Measurements from ENCODE around the gene PCDHGB1.
"Not testable (repeated sequence)": the region's sequence is repeated elsewhere in the genome, so short reads cannot be mapped to it uniquely, and the experiment has no call there.

Gene PCDHGB1

DNA sequence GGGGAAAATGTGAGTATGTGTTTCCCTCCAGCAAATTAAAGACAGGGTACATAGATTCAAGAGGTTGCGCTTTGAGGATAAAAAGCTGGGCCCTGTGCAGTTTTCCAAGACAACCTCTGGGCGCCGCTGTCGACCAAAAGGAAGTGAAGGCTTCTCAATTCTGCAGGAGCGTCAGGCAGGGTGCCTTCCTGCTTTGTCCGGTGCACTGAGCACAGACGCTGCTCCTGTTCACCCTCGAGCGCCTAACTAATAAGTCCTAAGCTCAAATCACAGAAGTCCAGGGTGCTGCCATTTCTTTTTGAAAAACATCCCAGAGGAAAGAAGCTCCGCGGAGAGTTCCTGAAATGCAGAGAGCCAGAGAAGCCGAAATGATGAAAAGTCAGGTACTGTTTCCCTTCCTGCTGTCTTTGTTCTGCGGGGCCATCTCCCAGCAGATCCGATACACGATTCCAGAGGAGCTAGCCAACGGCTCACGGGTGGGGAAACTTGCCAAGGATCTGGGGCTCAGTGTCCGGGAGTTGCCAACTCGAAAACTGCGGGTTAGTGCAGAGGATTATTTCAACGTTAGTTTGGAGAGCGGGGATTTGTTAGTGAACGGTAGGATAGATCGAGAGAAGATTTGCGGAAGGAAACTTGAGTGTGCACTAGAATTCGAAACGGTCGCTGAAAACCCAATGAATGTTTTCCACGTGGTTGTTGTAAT is at the start of gene PCDHGB1:
TSS of gene PCDHGB1 (plus strand) at position 183 of the 703 bp plus-strand sequence. CDS start at position 345, 162 bp downstream.
- Histone ChIP-seq H3K4me1 (ENCODE audit: control insufficient read depth, insufficient read depth, low read length) (no peaks in the 10 kb centered on the region), H3K27me3 (ENCODE audit: control insufficient read depth in 1 of 2, insufficient read depth in 2 of 2, low read length in 2 of 2) (peaks cover 0 to 7% of the 10 kb centered on the region in 2 donors), H3K9me3 (ENCODE audit: control insufficient read depth in 2 of 2, low read length in 2 of 2) (peaks cover 26 to 44% of the 10 kb centered on the region in 2 donors), H3K4me3 (ENCODE audit: low read length in 2 of 2) (peak within 1 kb of the TSS; percentile 40 to 65), H3K27ac (ENCODE audit: low read length) (no peak within 1 kb of the TSS), H3K9ac (ENCODE audit: low read length in 2 of 2) (no peak within 1 kb of the TSS), H3K36me3 (ENCODE audit: control insufficient read depth in 2 of 2, insufficient read depth in 2 of 2, low read length in 2 of 2) (no peaks in the 10 kb centered on the region)

DNA sequence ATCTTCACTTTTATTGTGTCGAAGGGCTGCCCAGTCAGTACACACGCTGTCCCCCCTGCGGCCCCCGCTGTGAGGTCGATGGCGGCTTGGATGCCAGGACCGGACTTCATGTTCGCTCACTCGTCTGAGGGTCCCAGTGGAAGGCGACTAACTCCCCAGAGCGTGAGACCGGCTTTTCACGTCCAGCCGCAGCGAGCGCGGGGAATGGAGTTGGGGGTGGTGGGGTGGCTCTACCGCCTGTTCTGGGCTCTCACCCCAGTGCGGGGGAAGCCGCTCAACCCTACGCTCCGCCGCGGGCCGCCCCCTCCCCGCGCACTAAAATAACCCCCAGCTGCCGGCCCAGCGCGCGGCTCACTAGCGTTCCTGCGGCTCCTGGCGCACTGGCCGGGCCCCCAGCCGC is 46.1 kb upstream of the PCDHGB1 start, which contains the start of gene SLC25A2:
TSS of gene SLC25A2 (minus strand) at position 294 of the 400 bp plus-strand sequence. CDS start at position 110, 184 bp downstream.
- Histone ChIP-seq H3K36me3 (ENCODE audit: control insufficient read depth in 2 of 2, insufficient read depth in 2 of 2, low read length in 2 of 2) (no peaks in the 10 kb centered on the region), H3K9ac (ENCODE audit: low read length in 2 of 2) (no peak within 1 kb of the TSS), H3K4me3 (ENCODE audit: low read length in 2 of 2) (peak within 1 kb of the TSS in 1 of 2 donors; percentile 14), H3K4me1 (ENCODE audit: control insufficient read depth, insufficient read depth, low read length) (no peaks in the 10 kb centered on the region), H3K9me3 (ENCODE audit: control insufficient read depth in 2 of 2, low read length in 2 of 2) (peaks cover 32 to 73% of the 10 kb centered on the region in 2 donors), H3K27ac (ENCODE audit: low read length) (no peak within 1 kb of the TSS), H3K27me3 (ENCODE audit: control insufficient read depth in 1 of 2, insufficient read depth in 2 of 2, low read length in 2 of 2) (no peaks in the 10 kb centered on the region)

DNA sequence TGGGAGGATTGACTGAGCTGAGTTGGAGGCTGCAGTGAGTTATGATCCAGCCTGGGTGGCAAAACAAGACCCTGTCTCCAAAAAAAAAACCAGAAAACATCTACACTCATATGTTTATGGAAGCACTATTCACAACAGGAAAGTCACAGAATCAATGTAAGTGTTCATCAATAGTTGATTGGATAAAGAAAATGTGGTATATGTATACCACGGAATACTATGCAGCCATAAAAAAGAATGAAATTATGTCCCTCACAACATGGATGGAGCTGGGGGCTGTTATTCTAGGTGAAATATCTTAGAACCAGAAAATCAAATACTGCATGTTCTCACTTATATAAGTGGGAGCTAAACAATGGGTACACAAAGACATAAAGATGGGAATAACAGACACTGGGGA is 43.3 kb upstream of the PCDHGB1 start:
- H3K27me3 ChIP-seq (ENCODE audit: control insufficient read depth in 1 of 2, insufficient read depth in 2 of 2, low read length in 2 of 2) = no peaks in the 10 kb centered on the region
- peaks cover 0 to 2% of the 10 kb centered on the region in 2 donors for H3K36me3 ChIP-seq (ENCODE audit: control insufficient read depth in 2 of 2, insufficient read depth in 2 of 2, low read length in 2 of 2)
- H3K4me3 ChIP-seq (ENCODE audit: low read length in 2 of 2) = no peak overlapping the region
- H3K27ac ChIP-seq (ENCODE audit: low read length) = no peak overlapping the region
- H3K4me1 ChIP-seq (ENCODE audit: control insufficient read depth, insufficient read depth, low read length) = no peaks in the 10 kb centered on the region
- H3K9me3 ChIP-seq (ENCODE audit: control insufficient read depth in 2 of 2, low read length in 2 of 2) = peaks cover 30 to 64% of the 10 kb centered on the region in 2 donors
- H3K9ac ChIP-seq (ENCODE audit: low read length in 2 of 2) = no peak overlapping the region

DNA sequence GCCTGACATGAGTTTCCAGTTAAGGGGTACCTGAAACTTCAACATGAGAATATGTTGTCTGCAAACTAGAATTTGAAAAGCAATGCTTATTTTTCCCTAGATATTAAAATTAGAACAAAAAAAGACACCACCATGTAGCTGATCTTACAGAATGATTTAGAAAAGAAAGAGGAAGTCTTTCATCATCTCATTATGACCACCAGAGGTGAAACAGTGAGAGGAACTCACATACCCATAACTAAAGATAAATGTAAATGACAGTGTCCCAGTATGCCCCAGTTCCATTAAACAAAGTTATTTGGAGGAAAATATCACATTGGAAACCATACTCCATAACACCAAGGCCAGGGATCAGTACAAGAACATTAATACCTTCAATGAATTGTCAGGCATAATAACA is 36.2 kb upstream of the PCDHGB1 start:
- no peak overlapping the region for H3K27ac ChIP-seq (ENCODE audit: low read length)
- no peaks in the 10 kb centered on the region for H3K27me3 ChIP-seq (ENCODE audit: control insufficient read depth in 1 of 2, insufficient read depth in 2 of 2, low read length in 2 of 2)
- H3K9me3 ChIP-seq (ENCODE audit: control insufficient read depth in 2 of 2, low read length in 2 of 2) = peaks cover 26 to 57% of the 10 kb centered on the region in 2 donors
- no peak overlapping the region for H3K4me3 ChIP-seq (ENCODE audit: low read length in 2 of 2)
- H3K36me3 ChIP-seq (ENCODE audit: control insufficient read depth in 2 of 2, insufficient read depth in 2 of 2, low read length in 2 of 2) = peaks cover 2 to 11% of the 10 kb centered on the region in 2 donors
- H3K9ac ChIP-seq (ENCODE audit: low read length in 2 of 2) = no peak overlapping the region
- no peaks in the 10 kb centered on the region for H3K4me1 ChIP-seq (ENCODE audit: control insufficient read depth, insufficient read depth, low read length)

DNA sequence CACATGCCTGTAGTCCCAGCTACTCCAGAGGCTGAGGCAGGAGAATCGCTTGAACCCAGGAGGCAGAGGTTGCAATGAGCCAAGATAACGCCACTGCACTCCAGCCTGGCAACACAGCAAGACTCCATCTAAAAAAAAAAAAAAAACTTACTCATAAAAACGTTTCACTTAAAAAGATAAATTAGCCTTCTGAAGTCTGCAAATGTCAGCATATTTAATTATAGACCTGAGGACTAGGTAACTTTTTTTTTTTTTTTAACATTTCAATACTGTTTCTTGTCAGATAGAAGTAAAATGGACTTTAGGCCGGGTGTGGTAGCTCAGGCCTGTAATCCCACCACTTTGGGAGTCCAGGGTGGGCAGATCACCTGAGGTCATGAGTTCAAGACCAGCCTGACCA is 32.9 kb upstream of the PCDHGB1 start:
- H3K9me3 ChIP-seq (ENCODE audit: control insufficient read depth in 2 of 2, low read length in 2 of 2) = peaks cover 33 to 57% of the 10 kb centered on the region in 2 donors
- H3K9ac ChIP-seq (ENCODE audit: low read length in 2 of 2); H3K27me3 ChIP-seq (ENCODE audit: control insufficient read depth in 1 of 2, insufficient read depth in 2 of 2, low read length in 2 of 2); H3K27ac ChIP-seq (ENCODE audit: low read length); H3K4me1 ChIP-seq (ENCODE audit: control insufficient read depth, insufficient read depth, low read length); H3K4me3 ChIP-seq (ENCODE audit: low read length in 2 of 2): not testable (repeated sequence)
- H3K36me3 ChIP-seq (ENCODE audit: control insufficient read depth in 2 of 2, insufficient read depth in 2 of 2, low read length in 2 of 2) = peaks cover 6 to 21% of the 10 kb centered on the region in 2 donors

DNA sequence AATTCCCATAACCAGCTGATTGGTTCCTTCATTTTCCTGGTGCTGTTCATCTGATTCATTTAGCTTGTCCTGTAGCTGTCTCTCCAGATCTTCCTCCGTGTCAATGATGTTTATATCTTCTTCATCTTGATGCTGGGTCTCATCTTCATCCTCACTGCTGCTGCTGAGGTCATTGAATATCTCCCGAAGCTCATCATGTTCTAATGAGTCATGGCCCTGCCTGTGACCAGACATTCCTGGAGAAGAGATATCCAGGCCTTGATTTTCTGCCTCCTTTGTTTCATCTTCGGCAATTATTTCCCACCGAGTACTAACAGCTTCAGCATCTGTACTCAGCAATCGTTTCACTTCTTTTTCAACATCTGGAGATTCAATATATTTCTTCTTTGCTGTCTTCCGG is 30.7 kb upstream of the PCDHGB1 start:
- H3K27me3 ChIP-seq (ENCODE audit: control insufficient read depth in 1 of 2, insufficient read depth in 2 of 2, low read length in 2 of 2) = no peaks in the 10 kb centered on the region
- no peaks in the 10 kb centered on the region for H3K4me1 ChIP-seq (ENCODE audit: control insufficient read depth, insufficient read depth, low read length)
- peak overlapping the region; percentile 84 to 90 for H3K4me3 ChIP-seq (ENCODE audit: low read length in 2 of 2)
- peaks cover 28 to 46% of the 10 kb centered on the region in 2 donors for H3K9me3 ChIP-seq (ENCODE audit: control insufficient read depth in 2 of 2, low read length in 2 of 2)
- H3K36me3 ChIP-seq (ENCODE audit: control insufficient read depth in 2 of 2, insufficient read depth in 2 of 2, low read length in 2 of 2) = peaks cover 6 to 21% of the 10 kb centered on the region in 2 donors
- no peak overlapping the region for H3K9ac ChIP-seq (ENCODE audit: low read length in 2 of 2)
- H3K27ac ChIP-seq (ENCODE audit: low read length) = no peak overlapping the region

DNA sequence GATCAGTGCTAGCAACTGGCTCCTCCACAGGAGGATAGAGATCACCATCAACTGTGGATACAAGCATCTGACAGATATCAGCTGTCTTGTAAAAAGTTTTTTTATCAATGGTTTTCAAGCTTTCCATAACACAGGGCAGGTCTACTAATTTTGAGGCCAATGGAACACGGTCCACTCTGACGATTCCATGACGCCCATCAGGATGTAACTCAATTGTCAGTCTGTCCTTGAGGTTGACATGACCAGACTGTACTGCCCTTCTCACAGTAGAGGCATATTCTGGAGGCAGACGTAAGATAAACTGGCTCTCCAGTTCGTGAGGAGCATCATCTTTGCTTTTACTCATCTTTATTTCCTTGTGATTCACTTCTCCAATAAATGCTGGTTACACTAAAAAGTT is 30.2 kb upstream of the PCDHGB1 start:
- H3K9ac ChIP-seq (ENCODE audit: low read length in 2 of 2) = no peak overlapping the region
- H3K4me3 ChIP-seq (ENCODE audit: low read length in 2 of 2) = peak overlapping the region; percentile 84 to 90
- peaks cover 6 to 21% of the 10 kb centered on the region in 2 donors for H3K36me3 ChIP-seq (ENCODE audit: control insufficient read depth in 2 of 2, insufficient read depth in 2 of 2, low read length in 2 of 2)
- no peaks in the 10 kb centered on the region for H3K27me3 ChIP-seq (ENCODE audit: control insufficient read depth in 1 of 2, insufficient read depth in 2 of 2, low read length in 2 of 2)
- no peak overlapping the region for H3K27ac ChIP-seq (ENCODE audit: low read length)
- H3K9me3 ChIP-seq (ENCODE audit: control insufficient read depth in 2 of 2, low read length in 2 of 2) = peaks cover 28 to 46% of the 10 kb centered on the region in 2 donors
- no peaks in the 10 kb centered on the region for H3K4me1 ChIP-seq (ENCODE audit: control insufficient read depth, insufficient read depth, low read length)

DNA sequence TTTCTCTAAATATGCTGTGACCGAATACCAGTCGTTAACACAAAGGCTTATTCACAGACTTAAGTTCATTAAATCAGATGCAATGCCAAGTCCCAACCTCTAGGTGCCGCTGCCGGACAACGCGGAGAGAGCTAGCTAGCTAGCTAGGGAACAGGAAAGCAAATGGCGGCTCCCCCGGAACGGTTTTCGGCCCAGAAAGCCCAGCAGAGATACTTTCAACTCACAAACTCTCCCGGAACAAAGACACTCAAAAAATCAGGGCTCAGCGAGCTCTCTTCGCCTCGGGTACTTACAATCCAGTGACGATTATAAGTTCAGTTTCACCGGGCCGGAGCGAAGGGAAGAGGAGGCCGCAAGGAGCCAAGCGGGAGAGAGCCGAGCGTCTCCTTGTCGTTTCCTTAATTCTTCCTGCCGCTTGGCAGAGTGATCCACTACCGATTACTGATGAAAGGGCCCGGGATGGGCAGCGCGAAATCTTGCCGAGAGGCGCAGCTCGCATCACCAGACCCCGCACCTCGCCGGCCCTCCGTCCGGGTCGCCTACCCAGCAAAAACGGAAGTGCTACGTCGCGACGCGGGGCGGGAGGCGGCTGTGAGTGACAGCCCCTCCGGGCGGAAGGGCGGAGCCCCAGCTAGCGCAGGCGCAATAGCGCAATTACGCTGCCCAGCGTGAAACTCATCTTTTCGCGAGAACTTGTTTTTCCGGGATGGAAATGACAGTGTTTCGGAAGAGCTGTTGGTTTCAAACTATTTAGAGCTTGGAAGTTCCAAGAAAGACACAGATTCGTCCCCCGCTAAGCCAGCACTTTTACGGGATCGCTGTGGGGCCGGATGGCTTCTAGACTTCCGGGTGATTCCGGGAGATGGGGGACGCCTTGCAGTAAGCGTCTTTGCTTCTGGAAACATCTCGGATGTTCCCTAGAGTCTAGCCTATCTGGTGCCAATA is 29.4 kb upstream of the PCDHGB1 start, which contains the start of gene TAF7:
TSS of gene TAF7 (minus strand) at position 560 of the 945 bp plus-strand sequence. CDS start 740 bp downstream, outside the sequence.
- H3K4me1 ChIP-seq (ENCODE audit: control insufficient read depth, insufficient read depth, low read length) = no peaks in the 10 kb centered on the region
- H3K36me3 ChIP-seq (ENCODE audit: control insufficient read depth in 2 of 2, insufficient read depth in 2 of 2, low read length in 2 of 2) = peaks cover 6 to 21% of the 10 kb centered on the region in 2 donors
- peak within 1 kb of the TSS; percentile 90 for H3K27ac ChIP-seq (ENCODE audit: low read length)
- H3K9ac ChIP-seq (ENCODE audit: low read length in 2 of 2) = peak within 1 kb of the TSS; percentile 89 to 92
- peak within 1 kb of the TSS; percentile 84 to 90 for H3K4me3 ChIP-seq (ENCODE audit: low read length in 2 of 2)
- no peaks in the 10 kb centered on the region for H3K27me3 ChIP-seq (ENCODE audit: control insufficient read depth in 1 of 2, insufficient read depth in 2 of 2, low read length in 2 of 2)
- peaks cover 26 to 40% of the 10 kb centered on the region in 2 donors for H3K9me3 ChIP-seq (ENCODE audit: control insufficient read depth in 2 of 2, low read length in 2 of 2)

DNA sequence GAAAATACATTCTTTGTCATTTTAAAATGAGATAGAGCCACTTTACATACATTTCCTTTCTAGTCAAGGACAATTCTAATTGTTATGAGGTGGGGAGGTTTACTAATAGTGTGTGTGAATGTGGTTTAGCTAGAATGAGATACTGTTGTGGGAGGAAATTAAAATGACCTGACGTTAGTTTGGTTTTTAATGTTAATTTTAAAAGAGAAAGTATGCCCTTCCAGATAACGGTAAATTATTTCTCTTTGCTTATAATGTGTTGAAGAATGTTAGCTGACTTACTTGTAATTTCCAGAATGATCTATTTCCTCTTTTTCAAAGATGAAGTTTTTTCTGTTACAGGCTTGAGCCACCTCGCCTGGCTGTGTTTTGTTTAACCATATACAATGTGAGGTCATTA is 27.6 kb upstream of the PCDHGB1 start:
- no peaks in the 10 kb centered on the region for H3K27me3 ChIP-seq (ENCODE audit: control insufficient read depth in 1 of 2, insufficient read depth in 2 of 2, low read length in 2 of 2)

DNA sequence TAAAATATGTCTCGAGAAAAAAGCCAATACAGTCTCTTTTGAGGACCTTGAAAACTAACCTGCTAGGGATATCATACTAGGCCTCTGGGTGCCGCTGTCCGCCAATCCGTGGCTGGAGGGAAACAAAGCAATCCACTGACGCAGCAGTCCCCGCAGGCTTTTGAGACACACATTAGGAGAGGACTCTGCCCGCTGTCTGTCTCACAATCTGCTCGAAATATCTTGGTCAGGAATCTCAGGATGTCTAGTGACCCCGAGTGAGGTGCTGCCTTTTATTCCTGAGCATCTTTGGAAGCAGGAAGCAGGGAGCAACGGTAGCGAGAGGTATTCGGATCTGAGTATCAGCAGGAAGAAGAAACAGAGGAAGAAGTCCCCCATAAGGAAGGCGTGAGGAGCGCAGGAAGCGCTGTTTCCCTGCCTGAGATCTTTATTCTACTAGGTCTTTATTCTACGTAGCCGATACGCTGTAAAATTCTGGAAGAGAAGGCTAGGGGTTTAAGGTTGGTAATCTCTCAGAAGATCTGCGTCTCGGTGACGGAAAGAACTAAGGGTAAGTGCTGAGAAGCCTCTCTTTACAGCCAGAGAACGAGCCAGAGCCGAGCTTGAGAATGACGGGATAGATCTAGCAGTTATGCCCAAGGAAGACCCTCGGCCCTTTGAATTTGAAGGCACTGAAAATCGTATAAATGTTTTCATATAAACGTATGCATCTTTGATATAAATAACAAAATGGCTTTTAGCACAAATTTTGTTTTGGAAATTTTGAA is 23.6 kb upstream of the PCDHGB1 start:
- peak overlapping the region; percentile 32 for H3K27ac ChIP-seq (ENCODE audit: low read length)
- no peaks in the 10 kb centered on the region for H3K4me1 ChIP-seq (ENCODE audit: control insufficient read depth, insufficient read depth, low read length)
- peak overlapping the region; percentile 77 to 80 for H3K4me3 ChIP-seq (ENCODE audit: low read length in 2 of 2)
- H3K36me3 ChIP-seq (ENCODE audit: control insufficient read depth in 2 of 2, insufficient read depth in 2 of 2, low read length in 2 of 2) = peaks cover 2 to 4% of the 10 kb centered on the region in 2 donors
- H3K27me3 ChIP-seq (ENCODE audit: control insufficient read depth in 1 of 2, insufficient read depth in 2 of 2, low read length in 2 of 2) = peaks cover 0 to 4% of the 10 kb centered on the region in 2 donors
- H3K9me3 ChIP-seq (ENCODE audit: control insufficient read depth in 2 of 2, low read length in 2 of 2) = peaks cover 22 to 34% of the 10 kb centered on the region in 2 donors
- H3K9ac ChIP-seq (ENCODE audit: low read length in 2 of 2) = peak overlapping the region; percentile 67 to 76

More for the DNA sequence above, 27.6 kb upstream of the PCDHGB1 start:
- Histone ChIP-seq H3K4me1 (ENCODE audit: control insufficient read depth, insufficient read depth, low read length) (no peaks in the 10 kb centered on the region), H3K27ac (ENCODE audit: low read length) (no peak overlapping the region), H3K4me3 (ENCODE audit: low read length in 2 of 2) (no peak overlapping the region), H3K9ac (ENCODE audit: low read length in 2 of 2) (no peak overlapping the region), H3K36me3 (ENCODE audit: control insufficient read depth in 2 of 2, insufficient read depth in 2 of 2, low read length in 2 of 2) (peaks cover 6 to 17% of the 10 kb centered on the region in 2 donors), H3K9me3 (ENCODE audit: control insufficient read depth in 2 of 2, low read length in 2 of 2) (peaks cover 22 to 31% of the 10 kb centered on the region in 2 donors)
